B cell (primary cell): Measurements from ENCODE around the gene PTPRE. TPM values are rescaled to one million over a fixed set of nuclear protein-coding genes. Genes with fewer than 3 reads are reported as not detected.

Source experiments
- ATAC-seq: fragments of 200-7000 bp; cut with Tn5 transposase; one replicate; pipeline ENCODE4 v1.10.0; 2021; ENCODE audit warnings: low read depth, mild to moderate bottlenecking, moderate number of reproducible peaks, moderate library complexity
- CTCF ChIA-PET: fragments of 350-600 bp; sonication (Branson Sonifier 250); formaldehyde crosslinking; loops from one replicate; lab custom pipeline; 2021; ENCODE audit warnings: antibody characterized with exemption, inconsistent platforms; lab: Charles Lee
- POLR2A ChIA-PET: fragments of 350-600 bp; sonication (Branson Sonifier 250); formaldehyde crosslinking; loops from one replicate; lab custom pipeline; 2021; ENCODE audit warnings: antibody characterized with exemption; lab: Charles Lee
- DNase-seq: peaks from one replicate; pipeline ENCODE4 v3.0.0; 2013
- H2AFZ ChIP-seq: 2 replicates; pipeline ENCODE4 v1.6.1; 2012; ENCODE audit warnings: mild to moderate bottlenecking, low read depth, low read length; ENCODE audit not compliant: insufficient read depth, poor library complexity, severe bottlenecking
- H3K27ac ChIP-seq, 2 donors: 1 replicate in 1 of 2; 2 replicates in 1 of 2; pipeline ENCODE4 v1.5.1; 2012 to 2013; ENCODE audit warnings: low read length in 2 of 2, mild to moderate bottlenecking in 2 of 2, moderate library complexity in 1 of 2
- H3K27me3 ChIP-seq, 4 experiments: fragments of 200-600 bp in 1 of 4; sonication (generic) in 1 of 4; replicated peaks in 1 of 4; 1 replicate in 2 of 4; 2 replicates in 2 of 4; pipeline versions ENCODE4 v1.6.1 to v1.7.0; 2013 to 2016; ENCODE audit warnings: low read length in 3 of 4, mild to moderate bottlenecking in 2 of 4, mixed read lengths in 1 of 4, moderate library complexity in 1 of 4; ENCODE audit not compliant: insufficient read depth in 4 of 4, control insufficient read depth in 3 of 4; ENCODE audit errors: control extremely low read depth in 1 of 4
- H3K36me3 ChIP-seq, 2 experiments: replicated peaks in 1 of 2; 1 replicate in 1 of 2; 2 replicates in 1 of 2; pipeline versions ENCODE4 v1.6.1 to v1.7.1; 2013; ENCODE audit warnings: low read length in 1 of 2; ENCODE audit not compliant: insufficient read depth in 2 of 2, control insufficient read depth in 1 of 2; ENCODE audit errors: control extremely low read depth in 1 of 2, extremely low read depth in 1 of 2
- H3K4me1 ChIP-seq, 2 donors: fragments of 200-600 bp in 1 of 2; sonication (generic) in 1 of 2; 1 replicate in 1 of 2; 2 replicates in 1 of 2; pipeline versions ENCODE4 v1.5.1 to v1.6.1; 2013 to 2017; ENCODE audit warnings: low read length in 2 of 2; ENCODE audit not compliant: control insufficient read depth in 2 of 2, insufficient read depth in 2 of 2
- H3K4me2 ChIP-seq: replicated peaks from 2 replicates; pipeline ENCODE3; 2012; ENCODE audit warnings: mild to moderate bottlenecking, low read depth, low read length; ENCODE audit not compliant: poor library complexity, severe bottlenecking
- H3K4me3 ChIP-seq, 5 experiments: fragments of 200-600 bp in 1 of 5; sonication (generic) in 1 of 5; 1 replicate in 3 of 5; 2 replicates in 2 of 5; pipeline versions ENCODE4 v1.5.1 to v1.7.0; 2011 to 2016; ENCODE audit warnings: low read length in 4 of 5, mild to moderate bottlenecking in 4 of 5, low read depth in 2 of 5, control low read depth in 1 of 5, moderate library complexity in 1 of 5; ENCODE audit not compliant: insufficient read depth in 1 of 5; ENCODE audit errors: control extremely low read depth in 1 of 5, extremely low read depth in 1 of 5
- H3K79me2 ChIP-seq: fragments of 200-600 bp; sonication (generic); one replicate; pipeline ENCODE4 v1.6.0; 2016; ENCODE audit warnings: low read length; ENCODE audit not compliant: control insufficient read depth, insufficient read depth
- H3K9ac ChIP-seq: fragments of 200-600 bp; sonication (generic); 2 replicates; pipeline ENCODE4 v1.6.1; 2017; ENCODE audit warnings: mild to moderate bottlenecking, low read length, moderate library complexity
- H3K9me3 ChIP-seq, 3 donors: one replicate each; pipeline versions ENCODE4 v1.6.1 to v1.7.1; 2013; ENCODE audit warnings: low read length in 2 of 3; ENCODE audit not compliant: control insufficient read depth in 2 of 3, insufficient read depth in 1 of 3; ENCODE audit errors: control extremely low read depth in 1 of 3
- H4K20me1 ChIP-seq: 2 replicates; pipeline ENCODE4 v1.6.0; 2012; ENCODE audit warnings: mild to moderate bottlenecking, low read length; ENCODE audit not compliant: insufficient read depth, control insufficient read depth, poor library complexity, severe bottlenecking
- H3K27ac Mint-ChIP-seq: one replicate; pipeline ENCODE4 v1.8.0; 2021; ENCODE audit warnings: mixed read lengths
- H3K27me3 Mint-ChIP-seq: one replicate; pipeline ENCODE4 v1.8.0; 2021; ENCODE audit warnings: mixed read lengths
- H3K4me1 Mint-ChIP-seq: one replicate; pipeline ENCODE4 v1.8.0; 2021; ENCODE audit warnings: mixed read lengths
- H3K4me3 Mint-ChIP-seq: one replicate; pipeline ENCODE4 v1.8.0; 2021; ENCODE audit warnings: mixed read lengths
- H3K9me3 Mint-ChIP-seq: one replicate; pipeline ENCODE4 v1.8.0; 2022; ENCODE audit warnings: mixed read lengths; ENCODE audit not compliant: insufficient read depth
- CTCF ChIP-seq: fragments of 200-600 bp; IDR thresholded peaks from one replicate; pipeline ENCODE4 v1.8.0; 2022; ENCODE audit warnings: antibody characterized with exemption, mild to moderate bottlenecking
- EZH2 ChIP-seq: IDR thresholded peaks from 2 replicates; pipeline ENCODE4 v1.6.1; 2012; ENCODE audit warnings: borderline replicate concordance, low read depth, mild to moderate bottlenecking, moderate library complexity, low read length; ENCODE audit not compliant: insufficient read depth, poor library complexity, severe bottlenecking
- WGBS: methylation state at CpG from one replicate; pipeline ENCODE4 v1.1.5; 2013; ENCODE audit warnings: missing lambda C conversion rate; ENCODE audit not compliant: insufficient coverage; 5-methylcytosine and 5-hydroxymethylcytosine counted together
- intact Hi-C: fragments of 100-400 bp; cut with micrococcal nuclease; formaldehyde crosslinking; loops from one replicate; pipeline ENCODE4 v1.10.0; 2022
- polyA plus RNA-seq: library from polyadenylated mRNA; depleted of rRNA; stranded (reverse); fragments of >200 nt; gene quantifications from 2 replicates; pipeline ENCODE4 v1.2.3, GENCODE V29; 2012
- total RNA-seq, 2 donors: library from RNA; stranded (reverse); fragments of 120-200 nt in 1 of 2; gene quantifications; 1 replicate in 1 of 2; 2 replicates in 1 of 2; pipeline versions ENCODE4 v1.2.3 to v1.2.4, GENCODE V29; 2013 to 2022

PTPRE gene
- total and polyA plus RNA-seq, 2 donors (not counting 1 experiment from before 2014, with no cell fraction given), result 6.6 to 32.7 TPM

- no peak overlapping the region for H3K9ac ChIP-seq
- WGBS, result 88% methylated on average over 23 of the region's 25 CpGs
- DNase-seq (no peak), ATAC-seq (no peak)
- H3K79me2 ChIP-seq, result no peaks in the 10 kb centered on the region
- intact Hi-C loops, result loop anchor here (2.0 kb wide), 1 partner anchor 351 kb away; no protein-coding TSS in a partner anchor
- no peak overlapping the region for H3K4me3 ChIP-seq
- Mint-ChIP-seq H3K4me1 (peaks cover 50% of the 10 kb centered on the region), H3K4me3 (no peak overlapping the region), H3K9me3 (no peaks in the 10 kb centered on the region), H3K27me3 (no peaks in the 10 kb centered on the region), H3K27ac (no peak overlapping the region)
- H4K20me1 ChIP-seq, result no peaks in the 10 kb centered on the region
- CTCF ChIA-PET, result interaction anchor here (0.5 to 20.7 kb wide), 9 partner anchors 11 to 352 kb away, joined by 3 to 524 read pairs (median 16); no protein-coding TSS in a partner anchor
- H3K27ac ChIP-seq, result no peak overlapping the region
- H3K9me3 ChIP-seq, result no peaks in the 10 kb centered on the region
- H2AFZ ChIP-seq, result no peak overlapping the region
- TF ChIP-seq EZH2 (no peak), CTCF (no peak)
- H3K4me2 ChIP-seq, result no peak overlapping the region
- POLR2A ChIA-PET, result no interaction called here
- no peaks in the 10 kb centered on the region for H3K27me3 ChIP-seq
- H3K4me1 ChIP-seq, result peaks cover 35 to 49% of the 10 kb centered on the region in 2 donors
- peaks cover 16 to 59% of the 10 kb centered on the region in 2 experiments for H3K36me3 ChIP-seq
These were observed 160.9 kb downstream of the PTPRE start for GRCh38 chr10:128067691-128068397.
